Mucosa of descending colon (tissue), 3 donors: ENCODE data around the gene ELN. TPM values are rescaled to one million over a fixed set of nuclear protein-coding genes. Genes with fewer than 3 reads are reported as not detected.

Source experiments
- ATAC-seq: fragments of 200-7000 bp; cut with Tn5 transposase; one replicate; pipeline ENCODE4 v1.9.1; 2020; ENCODE audit warnings: mild to moderate bottlenecking, moderate library complexity
- DNase-seq, 3 donors: peaks; one replicate each; pipeline ENCODE4 v3.0.0-alpha.2; 2020
- H3K36me3 ChIP-seq: fragments of 200-600 bp; one replicate; pipeline ENCODE4 v1.8.0; 2021; ENCODE audit warnings: low read depth, mild to moderate bottlenecking
- H3K4me1 ChIP-seq: fragments of 200-600 bp; one replicate; pipeline ENCODE4 v1.8.0; 2021; ENCODE audit warnings: low read depth, mild to moderate bottlenecking
- H3K4me3 ChIP-seq: fragments of 200-600 bp; one replicate; pipeline ENCODE4 v1.8.0; 2021; ENCODE audit warnings: mild to moderate bottlenecking
- H3K9me3 ChIP-seq: fragments of 200-600 bp; one replicate; pipeline ENCODE4 v1.8.0; 2021; ENCODE audit warnings: mild to moderate bottlenecking
- CTCF ChIP-seq: fragments of 200-600 bp; IDR thresholded peaks from one replicate; pipeline ENCODE4 v1.8.0; 2022; ENCODE audit warnings: antibody characterized with exemption, mild to moderate bottlenecking
- intact Hi-C, 2 donors: fragments of 100-400 bp; cut with DNase I in 1 of 2; cut with micrococcal nuclease in 1 of 2; formaldehyde crosslinking; loops; one replicate each; pipeline versions ENCODE4 v1.11.0 to v1.11.1; 2022; cut with DNase I, micrococcal nuclease
- total RNA-seq, 3 donors: library from RNA; stranded (reverse); fragmentation: NEBNext Ultra II Directional in 2 of 3; extraction: Animal tissue kit (Norgen Biotek cat#: 25700) in 2 of 3; gene quantifications; one replicate each; pipeline versions ENCODE4 v1.2.1 to v1.2.4, GENCODE V29; 2021 to 2023
- donor health status: DM: no; HTN: no; CAD: no; lungs with moderate emphysema.
- donor health status: DM: no; HTN: no; CAD: no.
- donor health status: DM: no; HTN: yes; CAD: no.

The ELN gene
- total RNA-seq, 3 donors from 2014 or later: 5.0 to 43.4 (median 20.5) TPM

DNA sequence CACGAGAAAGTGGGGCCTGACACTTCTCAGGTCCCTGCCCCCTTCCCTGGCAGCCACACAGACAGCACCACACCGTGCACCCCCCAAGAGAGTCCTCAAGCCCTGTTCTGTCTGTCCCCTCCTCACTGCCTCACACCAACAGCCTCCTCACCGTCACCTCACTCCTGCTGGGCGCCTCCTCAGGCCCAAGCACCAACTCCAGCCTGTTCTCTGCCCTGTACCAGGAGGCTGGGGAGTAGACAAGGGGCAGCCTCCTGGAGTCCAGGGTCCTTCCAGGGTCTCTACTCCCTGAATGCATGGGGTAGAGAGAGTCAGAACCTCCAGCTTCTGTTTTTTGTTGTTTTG lies 26.9 kb upstream of the ELN start:
- H3K4me3 ChIP-seq: no peak overlapping the region
- intact Hi-C loops: no loop called here
- no peaks in the 10 kb centered on the region for H3K36me3 ChIP-seq
- ATAC-seq (no peak), DNase-seq (no peak)
- H3K4me1 ChIP-seq: peaks cover 3% of the 10 kb centered on the region
- no peaks in the 10 kb centered on the region for H3K9me3 ChIP-seq
- TF ChIP-seq CTCF: no peak

GRCh38 chr7:74002474-74003017 lies 25.4 kb upstream of the ELN start:
- Histone ChIP-seq H3K4me3 (no peak overlapping the region), H3K9me3 (no peaks in the 10 kb centered on the region), H3K4me1 (peaks cover 3% of the 10 kb centered on the region), H3K36me3 (no peaks in the 10 kb centered on the region)
- DNase-seq (peak in 2 of 3 donors; percentile 77 to 83), ATAC-seq (peak; percentile 94)
- intact Hi-C loops: no loop called here
- no peak for TF ChIP-seq CTCF

DNA sequence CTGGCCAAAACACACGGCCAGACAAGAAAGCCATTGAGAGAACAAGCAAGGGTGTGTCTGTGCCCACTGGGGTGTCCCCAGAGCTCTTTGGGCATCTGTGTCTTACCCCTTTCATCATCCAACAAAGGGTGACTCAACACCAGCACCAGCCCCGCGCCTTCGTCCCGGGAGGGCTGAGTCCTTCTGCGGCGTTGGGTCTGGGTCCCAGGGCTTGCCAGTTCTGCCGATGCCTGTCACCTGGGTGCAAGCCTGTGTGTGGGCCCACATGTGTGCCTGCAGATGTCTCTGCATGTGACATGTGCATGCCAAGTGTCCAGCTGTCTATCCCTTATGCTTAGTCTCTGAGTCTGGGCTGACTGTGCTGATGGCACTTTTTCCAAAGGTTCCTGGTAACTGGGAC lies 24.4 kb upstream of the ELN start:
- DNase-seq (no peak), ATAC-seq (no peak)
- Histone ChIP-seq H3K36me3 (no peaks in the 10 kb centered on the region), H3K4me1 (peaks cover 3% of the 10 kb centered on the region), H3K4me3 (no peak overlapping the region), H3K9me3 (no peaks in the 10 kb centered on the region)
- intact Hi-C loops: no loop called here
- no peak for TF ChIP-seq CTCF

DNA sequence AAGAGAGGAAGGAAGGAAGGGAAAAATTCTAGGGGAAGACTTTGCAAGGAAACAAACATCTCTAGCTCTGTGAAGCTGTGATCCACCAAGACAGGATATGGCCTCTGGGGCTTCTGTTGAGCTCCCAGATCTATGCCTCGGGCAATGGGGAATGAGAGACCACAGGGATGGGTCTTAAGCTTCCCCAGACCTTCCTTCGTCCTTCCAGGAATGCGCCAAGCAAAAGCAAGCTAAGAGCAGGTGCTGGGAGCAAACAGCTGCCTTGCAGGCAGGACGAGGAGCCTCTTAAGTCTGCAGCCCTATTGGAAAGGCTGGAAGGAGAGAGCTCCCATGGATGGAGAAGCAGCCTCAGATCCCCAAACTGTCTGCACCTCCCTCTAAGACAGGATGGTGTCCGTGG lies 21.9 kb upstream of the ELN start:
- DNase-seq (no peak), ATAC-seq (no peak)
- H3K4me3 ChIP-seq: no peak overlapping the region
- no peaks in the 10 kb centered on the region for H3K9me3 ChIP-seq
- peaks cover 3% of the 10 kb centered on the region for H3K4me1 ChIP-seq
- H3K36me3 ChIP-seq: no peaks in the 10 kb centered on the region
- intact Hi-C loops: no loop called here
- TF ChIP-seq CTCF: no peak

DNA sequence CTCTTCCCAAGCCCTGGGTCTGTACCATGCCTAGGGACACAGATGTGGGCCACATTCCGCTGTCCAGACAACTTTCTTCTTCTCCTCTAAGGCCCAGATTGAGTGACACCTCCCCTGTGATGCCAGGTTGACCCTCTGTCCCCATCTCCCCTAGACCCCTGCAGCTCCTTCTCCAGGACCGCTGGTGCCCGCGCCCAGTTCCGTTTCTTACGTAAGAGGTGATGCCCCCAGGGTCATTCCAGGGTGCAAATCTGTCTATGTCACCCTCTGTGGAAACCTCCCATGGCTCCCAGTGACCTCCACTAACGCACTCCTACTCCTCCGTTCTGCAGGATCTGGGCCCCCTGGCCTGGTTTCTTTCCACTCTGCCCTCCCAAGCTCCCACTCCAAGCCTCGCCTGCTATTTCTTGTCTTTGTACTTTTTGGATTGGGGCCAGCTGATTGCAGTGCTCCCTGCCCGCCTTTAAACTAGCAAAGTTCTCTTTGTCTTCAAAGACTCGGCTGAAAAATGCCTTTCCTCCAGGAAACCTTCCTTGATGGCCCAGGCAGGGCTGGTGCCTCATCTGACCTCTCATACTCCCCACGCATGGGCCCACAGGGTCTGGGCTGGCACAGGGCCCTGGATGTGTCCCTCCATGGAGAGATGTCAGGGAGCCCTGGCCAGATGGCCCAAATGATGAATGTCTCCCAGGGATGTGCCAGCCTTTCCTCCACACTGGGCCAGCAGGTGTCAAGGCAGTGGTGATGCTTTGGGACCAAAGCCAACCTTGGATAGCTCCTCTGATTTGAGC lies 21.3 kb upstream of the ELN start:
- no peak for TF ChIP-seq CTCF
- H3K4me3 ChIP-seq: no peak overlapping the region
- DNase-seq (peak in 1 of 3 donors; percentile 33), ATAC-seq (peak; percentile 8)
- no peaks in the 10 kb centered on the region for H3K36me3 ChIP-seq
- no peaks in the 10 kb centered on the region for H3K9me3 ChIP-seq
- intact Hi-C loops: no loop called here
- peaks cover 3% of the 10 kb centered on the region for H3K4me1 ChIP-seq
